HTR-8/SVneo (cell line): ENCODE measurements around the gene PCYT2.
A peak's percentile ranks its signal among the peaks of the same experiment; 100 is the strongest.
"Not testable (repeated sequence)": the region's sequence is repeated elsewhere in the genome, so short reads cannot be mapped to it uniquely, and the experiment has no call there.

Source experiments
- DNase-seq: peaks from one replicate; pipeline ENCODE4 v3.0.0; 2011; ENCODE audit warnings: low spot score, mixed read lengths; ENCODE audit not compliant: insufficient read length
- FAIRE-seq: peaks from 2 replicates; lab custom pipeline; 2011; peaks lifted over from hg19 to GRCh38; lab: Jason Lieb, UNC

The PCYT2 gene

DNA sequence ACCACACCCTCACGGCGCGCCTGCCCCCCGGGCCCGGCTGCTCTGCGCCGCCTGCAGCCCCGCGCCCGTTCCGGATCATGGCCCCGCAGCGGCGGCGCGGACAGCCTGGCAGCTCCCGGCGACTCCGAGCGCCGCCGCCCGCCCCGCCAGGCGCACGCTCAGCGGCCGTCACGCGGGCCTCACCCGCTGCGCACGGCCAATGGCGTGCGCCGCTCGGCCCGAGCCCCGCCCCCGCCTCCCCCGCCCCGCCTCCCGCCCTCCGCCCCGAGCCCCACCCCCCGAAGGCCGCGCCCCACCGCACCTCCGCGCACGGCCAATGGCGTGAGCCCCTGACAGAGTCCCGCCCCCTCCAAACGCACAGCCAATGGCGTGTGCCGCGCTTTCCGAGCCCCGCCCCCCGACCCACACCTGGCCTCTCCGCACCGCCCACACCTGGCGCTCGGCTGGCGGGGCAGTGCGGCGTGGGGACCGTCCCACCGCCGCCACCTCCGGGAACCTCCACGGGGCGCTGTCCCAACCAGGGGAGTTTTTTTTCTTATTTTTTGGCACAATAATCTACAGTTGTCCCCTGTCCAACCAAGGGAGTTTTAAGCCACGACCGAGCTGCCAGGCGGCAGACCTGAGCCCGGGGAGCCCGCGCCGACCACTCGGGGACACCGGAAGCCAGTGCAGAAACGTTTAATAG, at the start of gene PCYT2:
Gene PCYT2, minus strand, starts transcription at position 123 of the 685 bp plus-strand sequence. Its CDS starts 44 bp downstream, at position 79.
- DNase-seq (peak; percentile 93), FAIRE-seq (peak; percentile 87)

GRCh38 chr17:81960130-81960958, 49.1 kb upstream of the PCYT2 start:
- DNase-seq = no peak

GRCh38 chr17:81959362-81960129, 48.3 kb upstream of the PCYT2 start:
- DNase-seq (peak; percentile 61), FAIRE-seq (no peak)

More at GRCh38 chr17:81960130-81960958, 49.1 kb upstream of the PCYT2 start:
- no peak for FAIRE-seq

GRCh38 chr17:81958633-81959342, 47.6 kb upstream of the PCYT2 start:
- DNase-seq (no peak), FAIRE-seq (no peak)

DNA sequence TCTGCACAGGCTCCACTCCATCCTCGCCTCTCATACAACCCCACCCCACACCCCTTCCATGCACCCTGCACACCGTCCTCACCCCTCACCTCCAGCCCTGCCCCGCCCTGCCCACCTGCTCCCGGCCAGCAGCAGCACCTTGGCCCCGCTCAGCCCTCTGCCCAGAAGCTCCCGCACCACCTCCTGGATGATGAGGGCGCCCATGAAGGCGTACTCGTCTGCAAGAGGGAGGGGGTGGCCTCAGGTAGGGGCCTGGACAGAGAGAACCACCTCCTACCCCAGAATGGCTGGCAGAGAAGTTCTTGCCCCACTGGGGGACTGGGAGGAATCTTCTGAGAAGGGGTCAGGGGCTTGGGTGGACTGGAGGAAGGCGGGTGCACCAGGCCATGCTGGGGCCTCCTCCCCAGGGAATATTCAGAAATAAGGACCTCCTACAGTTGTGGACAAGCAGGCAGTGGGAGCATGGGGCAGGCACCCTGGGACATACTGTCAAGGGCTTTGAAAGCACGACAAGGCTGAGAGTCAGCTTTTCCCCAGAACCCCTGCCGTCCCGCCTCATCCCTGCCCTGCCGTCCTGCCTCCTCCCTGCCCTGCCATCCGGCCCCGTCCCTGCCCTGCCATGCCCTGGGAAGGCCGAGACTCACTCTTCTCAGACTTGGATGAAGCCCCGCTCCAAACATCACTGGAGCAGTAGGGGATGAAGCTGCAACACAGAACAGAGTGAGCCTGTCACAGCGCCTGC, 46.7 kb upstream of the PCYT2 start:
- FAIRE-seq = no peak
- no peak for DNase-seq

DNA sequence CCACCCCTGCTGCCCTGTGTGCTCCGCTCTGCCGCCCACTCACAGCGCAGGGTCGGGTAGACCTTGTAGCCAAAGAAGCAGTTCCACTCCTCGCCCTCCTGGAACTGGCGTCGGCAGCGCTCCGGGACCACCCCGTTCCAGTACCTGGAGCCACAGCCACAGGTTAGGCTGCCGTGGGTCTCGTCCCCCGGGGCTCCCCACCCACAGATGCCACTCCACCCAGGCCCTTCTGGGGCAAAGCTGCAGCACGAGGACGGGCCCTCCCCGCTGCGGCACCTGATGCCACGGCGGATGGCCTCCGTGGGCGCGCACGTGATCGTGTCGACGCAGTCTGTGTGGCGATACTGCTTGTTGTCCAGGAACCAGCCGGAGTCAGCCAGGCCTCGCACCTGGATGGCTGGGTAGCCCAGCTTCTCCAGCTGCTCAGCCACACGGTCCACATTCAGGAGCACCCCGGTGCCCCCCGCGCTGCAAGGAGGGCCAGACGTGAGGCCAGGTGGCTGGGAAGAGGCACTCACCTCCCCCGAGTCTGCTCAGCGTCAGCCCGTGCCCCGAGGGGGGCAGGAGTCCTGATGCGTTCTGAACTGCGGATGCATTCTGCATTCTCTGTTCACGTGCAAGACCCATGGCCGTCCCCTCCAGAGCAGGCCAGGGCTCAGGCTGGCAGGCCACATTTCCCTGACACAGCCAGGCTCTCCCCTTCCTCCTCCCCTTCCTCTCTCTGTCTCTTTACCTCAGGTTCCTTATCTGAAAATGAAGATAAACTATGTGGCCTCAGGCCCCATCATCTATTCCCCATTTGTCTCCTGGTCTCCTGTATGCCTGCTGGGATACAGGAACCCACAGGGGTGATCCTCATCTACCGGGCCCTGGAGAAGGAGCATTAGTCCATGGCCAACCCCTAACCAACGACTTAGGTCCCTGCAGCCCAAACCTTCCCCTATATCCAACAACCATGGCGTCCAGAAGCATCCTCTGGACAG, 45.7 kb upstream of the PCYT2 start:
- DNase-seq (no peak), FAIRE-seq (no peak)

DNA sequence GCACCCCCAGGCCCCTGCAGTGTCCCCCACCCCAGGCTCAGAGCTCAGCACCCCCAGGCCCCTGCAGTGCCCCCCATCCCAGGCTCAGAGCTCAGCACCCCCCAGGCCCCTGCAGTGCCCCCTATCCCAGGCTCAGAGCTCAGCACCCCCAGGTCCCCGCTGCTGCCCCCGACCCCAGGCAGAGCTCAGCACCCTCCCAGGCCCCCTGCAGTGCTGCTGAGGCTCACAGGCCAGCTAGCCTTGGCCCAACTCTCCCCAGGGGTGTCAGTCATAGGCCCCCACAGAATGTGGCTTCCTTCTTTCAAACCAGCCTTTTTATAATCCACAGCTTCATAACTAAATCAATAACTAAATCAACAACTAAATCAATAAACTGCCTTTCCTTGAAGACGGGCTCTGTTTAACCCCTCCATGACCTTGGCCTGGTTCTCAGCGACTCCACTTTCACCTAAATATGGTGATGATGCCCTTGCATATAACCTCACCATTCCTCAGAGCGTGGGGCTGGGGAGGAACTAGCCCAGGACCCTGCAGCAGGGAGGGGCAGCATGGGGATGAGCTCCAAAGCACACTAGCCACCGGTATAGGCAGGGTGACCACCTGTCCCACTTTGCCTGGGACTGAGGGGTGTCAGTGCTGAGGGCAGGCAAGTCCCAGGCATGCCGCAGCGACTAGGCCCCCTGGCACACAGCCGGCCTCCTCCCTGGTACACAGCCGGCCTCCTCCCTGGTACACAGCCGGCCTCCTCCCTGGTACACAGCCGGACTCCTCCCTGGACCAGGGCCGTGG, 44.8 kb upstream of the PCYT2 start:
- FAIRE-seq = no peak
- no peak for DNase-seq

DNA sequence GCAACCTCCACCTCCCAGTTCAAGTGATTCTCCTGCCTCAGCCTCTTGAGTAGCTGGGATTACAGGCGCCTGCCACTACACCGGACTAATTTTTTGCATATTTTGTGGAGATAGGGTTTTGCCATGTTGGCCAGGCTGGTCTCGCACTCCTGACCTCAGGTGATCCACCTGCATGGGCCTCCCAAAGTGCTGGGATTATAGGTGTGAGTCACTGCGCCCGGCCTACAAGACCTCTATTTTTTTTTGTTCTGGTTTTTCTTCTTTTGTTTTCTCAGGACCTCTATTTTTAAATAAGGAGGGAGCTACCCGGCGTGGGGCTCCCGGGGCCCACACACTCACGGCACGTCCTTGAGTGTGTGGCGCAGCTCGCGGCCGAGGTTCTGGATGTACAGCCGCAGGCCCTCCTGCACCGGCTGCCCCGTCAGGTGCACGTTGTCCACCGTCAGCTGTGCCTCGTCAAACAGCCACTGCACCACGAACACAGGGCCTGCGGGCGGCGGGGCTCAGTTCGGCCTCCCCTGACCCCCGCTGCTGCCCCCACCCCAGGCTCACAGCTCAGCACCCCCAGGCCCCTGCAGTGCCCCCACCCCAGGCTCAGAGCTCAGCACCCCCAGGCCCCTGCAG, 44.0 kb upstream of the PCYT2 start:
- FAIRE-seq (no peak), DNase-seq (no peak)

GRCh38 chr17:81954131-81955057, 43.2 kb upstream of the PCYT2 start:
- DNase-seq = no peak
- FAIRE-seq = no peak

DNA sequence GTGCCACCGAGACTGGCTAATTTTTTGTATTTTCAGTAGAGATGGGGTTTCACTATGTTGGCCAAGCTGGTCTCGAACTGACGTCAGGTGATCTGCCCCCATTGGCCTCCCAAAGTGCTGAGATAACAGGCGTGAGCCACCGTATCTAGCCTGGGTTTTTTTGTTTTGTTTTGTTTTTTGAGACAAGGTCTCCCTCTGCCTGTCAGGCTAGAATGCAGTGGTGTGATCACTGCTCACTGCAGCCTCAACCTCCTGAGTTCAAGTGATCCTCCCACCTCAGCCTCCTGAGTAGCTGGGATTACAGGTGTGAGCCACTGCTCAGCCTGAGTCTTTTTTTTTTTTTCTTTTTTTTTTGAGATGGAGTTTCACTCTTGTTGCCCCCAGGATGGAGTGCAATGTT, 42.2 kb upstream of the PCYT2 start:
- FAIRE-seq = not testable (repeated sequence)

DNA sequence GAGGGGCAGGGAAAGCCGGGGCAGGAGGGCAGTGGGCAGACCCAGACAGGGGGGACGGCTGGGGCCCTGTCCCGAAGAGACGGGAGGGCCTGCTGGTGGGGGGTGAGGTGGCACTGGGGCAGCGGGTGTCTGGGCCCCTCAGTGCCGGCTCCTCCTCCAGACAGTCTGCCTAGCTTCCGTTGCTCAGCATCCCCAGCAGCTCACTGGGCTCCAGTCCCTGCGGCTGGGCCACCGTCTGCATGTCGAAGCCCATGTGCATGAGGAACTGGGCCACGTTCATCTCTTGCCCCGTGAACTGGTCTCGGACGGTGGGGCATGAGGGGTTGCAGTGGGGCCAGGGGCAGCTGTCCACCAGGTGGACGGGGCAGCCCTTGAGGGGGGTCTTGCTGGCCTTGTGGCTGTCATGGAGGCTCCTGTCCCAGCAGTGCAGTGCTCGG, 41.6 kb upstream of the PCYT2 start:
- DNase-seq (no peak), FAIRE-seq (no peak)

More for the DNA sequence above, 42.2 kb upstream of the PCYT2 start:
- DNase-seq = not testable (repeated sequence)

DNA sequence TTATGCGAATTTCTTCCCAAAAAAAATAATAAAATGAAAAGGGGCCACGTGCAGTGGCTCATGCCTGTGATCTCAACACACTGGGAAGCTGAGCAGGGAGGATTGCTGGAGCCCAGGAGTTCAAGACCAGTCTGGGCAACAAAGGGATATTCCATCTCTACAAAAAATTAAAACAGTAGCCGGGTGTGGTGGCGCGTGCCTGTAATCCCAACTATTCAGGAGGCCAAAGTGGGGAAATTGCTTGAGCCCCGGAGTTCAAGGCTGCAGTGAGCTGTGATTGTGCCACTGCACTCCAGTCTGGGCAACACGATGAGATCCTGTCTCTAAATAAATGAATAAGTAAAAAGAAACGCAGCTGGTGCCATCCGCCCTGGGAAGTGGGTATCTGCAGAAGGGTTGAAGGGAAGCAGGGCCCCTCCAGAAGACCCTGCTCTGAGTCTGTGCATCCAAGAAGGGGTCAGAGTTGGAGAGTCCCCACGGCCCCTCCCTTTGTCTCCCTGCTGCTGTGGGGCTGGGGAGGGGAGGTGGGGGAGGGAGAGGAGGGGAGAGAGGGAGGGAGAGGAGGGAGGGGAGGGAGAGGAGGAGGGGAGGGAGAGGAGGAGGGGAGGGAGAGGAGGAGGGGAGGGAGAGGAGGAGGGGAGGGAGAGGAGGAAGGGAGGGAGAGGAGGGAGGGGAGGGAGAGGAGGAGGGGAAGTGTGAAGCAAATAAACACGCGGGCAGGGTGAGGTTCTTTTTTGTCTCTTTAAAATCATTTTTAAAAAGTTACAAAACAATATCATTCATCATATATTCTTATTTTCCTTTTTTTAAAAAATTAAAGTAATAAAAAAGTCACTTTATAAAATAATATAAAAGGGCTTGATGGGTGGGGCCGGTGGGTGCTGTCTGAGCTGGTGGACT, 40.8 kb upstream of the PCYT2 start:
- DNase-seq (no peak), FAIRE-seq (no peak)

DNA sequence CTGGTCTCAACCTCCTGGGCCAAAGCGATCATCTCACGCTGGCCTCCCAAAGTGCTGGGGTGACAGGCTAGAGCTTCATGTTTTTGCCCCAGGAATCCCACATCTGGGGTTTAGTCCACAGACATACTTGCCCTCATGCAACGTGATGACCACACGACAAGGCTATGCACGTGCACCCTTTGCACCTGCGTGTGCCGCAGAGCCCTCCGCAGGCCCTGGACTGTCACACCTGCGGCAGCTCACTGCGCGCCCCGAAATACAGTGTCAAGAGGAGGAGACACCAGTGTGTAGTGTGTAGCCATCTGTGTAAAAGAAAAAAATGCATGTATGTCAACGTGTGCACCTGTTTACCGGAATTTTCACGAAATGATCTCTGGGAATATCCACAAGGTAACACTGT, 39.3 kb upstream of the PCYT2 start:
- FAIRE-seq (no peak), DNase-seq (no peak)

DNA sequence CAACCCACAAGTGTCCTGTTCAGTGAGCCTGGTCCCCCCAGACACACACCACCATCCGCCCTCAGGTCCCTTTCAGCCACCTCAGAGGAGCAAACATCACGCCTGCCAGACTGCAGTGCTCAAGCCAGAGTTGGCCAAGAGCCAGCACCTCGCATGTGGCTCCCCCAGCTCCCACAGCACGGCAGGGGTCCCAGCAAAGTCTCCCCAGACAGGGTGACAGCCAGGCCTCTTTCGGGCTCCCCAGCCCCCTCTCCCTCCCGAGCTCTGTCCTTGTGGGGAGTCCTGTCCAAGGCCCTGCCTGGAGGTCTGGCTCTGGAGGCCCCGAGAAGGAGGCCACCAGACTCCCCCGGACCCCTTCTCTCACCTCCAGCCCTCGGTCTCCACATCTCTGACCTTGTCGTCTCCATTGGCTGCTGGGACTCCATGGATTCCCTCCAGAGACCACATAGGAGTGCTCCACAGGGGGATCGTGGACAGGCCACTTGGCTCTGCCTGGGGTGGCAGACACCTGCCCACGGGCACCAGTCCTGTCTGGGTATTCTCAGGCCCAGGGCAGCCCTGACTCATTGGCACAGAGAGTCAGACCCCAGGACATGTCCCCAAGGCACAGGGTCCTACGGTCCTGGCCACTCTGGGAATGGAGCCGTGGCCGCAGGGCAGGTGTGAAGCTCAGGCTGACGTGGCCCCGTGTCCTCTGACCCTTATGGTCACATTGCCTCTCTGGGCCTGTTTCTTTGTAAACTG, 37.6 kb upstream of the PCYT2 start:
- no peak for FAIRE-seq
- DNase-seq = no peak
